RWPE1 (cell line): Measurements from ENCODE around the gene KAZALD1.

Source experiments
- CTCF ChIA-PET: fragments of 350-600 bp; sonication (Branson Sonifier 250); formaldehyde crosslinking; extraction: SDS; loops from one replicate; lab custom pipeline; 2021; lab: Yijun Ruan, JAX
- POLR2A ChIA-PET: fragments of 400-600 bp; formaldehyde crosslinking; extraction: SDS; loops from one replicate; lab custom pipeline; 2020; ENCODE audit warnings: antibody characterized with exemption; ENCODE audit not compliant: low non-redundant PET; lab: Yijun Ruan, JAX
- DNase-seq: peaks from one replicate; pipeline ENCODE4 v3.0.0; 2012; ENCODE audit warnings: low spot score
- H3K27ac ChIP-seq: fragments of 450-650 bp; 2 replicates; pipeline ENCODE4 v1.5.1; 2017
- TF ChIP-seq, protein P1 (sequence below): fragments of 450-650 bp; conservative IDR thresholded peaks from 2 replicates; pipeline ENCODE4 v1.5.1; 2017; ENCODE audit warnings: low read depth, mild to moderate bottlenecking

The KAZALD1 gene

DNA sequence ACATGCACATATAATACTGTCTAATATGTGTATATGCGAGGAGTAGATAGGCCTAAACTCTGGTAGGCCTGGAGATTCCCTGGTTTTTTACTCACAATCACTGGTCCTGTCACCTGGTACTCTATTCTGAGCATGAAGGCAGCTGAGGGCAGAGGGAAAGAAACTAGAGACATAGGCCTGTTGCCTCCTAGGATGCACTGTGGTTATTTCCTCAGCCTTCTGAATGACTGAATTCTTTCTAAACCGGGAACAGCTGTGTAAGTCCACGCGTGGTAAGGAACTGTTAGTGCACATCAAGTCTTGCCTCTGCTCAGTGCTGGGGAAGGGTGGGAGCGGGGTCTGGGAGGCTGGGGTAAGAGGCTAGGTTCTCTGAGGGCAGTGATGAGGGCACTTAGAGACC lies 7.7 kb downstream of the KAZALD1 start:
- no peak for DNase-seq
- no peak overlapping the region for H3K27ac ChIP-seq
- CTCF ChIA-PET, result interaction anchor here (0.6 to 3.0 kb wide), 7 partner anchors 9 to 145 kb away, joined by 3 to 20 read pairs (median 5); no protein-coding TSS in a partner anchor
- TF ChIP-seq, protein P1, sequence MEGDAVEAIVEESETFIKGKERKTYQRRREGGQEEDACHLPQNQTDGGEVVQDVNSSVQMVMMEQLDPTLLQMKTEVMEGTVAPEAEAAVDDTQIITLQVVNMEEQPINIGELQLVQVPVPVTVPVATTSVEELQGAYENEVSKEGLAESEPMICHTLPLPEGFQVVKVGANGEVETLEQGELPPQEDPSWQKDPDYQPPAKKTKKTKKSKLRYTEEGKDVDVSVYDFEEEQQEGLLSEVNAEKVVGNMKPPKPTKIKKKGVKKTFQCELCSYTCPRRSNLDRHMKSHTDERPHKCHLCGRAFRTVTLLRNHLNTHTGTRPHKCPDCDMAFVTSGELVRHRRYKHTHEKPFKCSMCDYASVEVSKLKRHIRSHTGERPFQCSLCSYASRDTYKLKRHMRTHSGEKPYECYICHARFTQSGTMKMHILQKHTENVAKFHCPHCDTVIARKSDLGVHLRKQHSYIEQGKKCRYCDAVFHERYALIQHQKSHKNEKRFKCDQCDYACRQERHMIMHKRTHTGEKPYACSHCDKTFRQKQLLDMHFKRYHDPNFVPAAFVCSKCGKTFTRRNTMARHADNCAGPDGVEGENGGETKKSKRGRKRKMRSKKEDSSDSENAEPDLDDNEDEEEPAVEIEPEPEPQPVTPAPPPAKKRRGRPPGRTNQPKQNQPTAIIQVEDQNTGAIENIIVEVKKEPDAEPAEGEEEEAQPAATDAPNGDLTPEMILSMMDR, result no peak
- POLR2A ChIA-PET, result no interaction called here

DNA sequence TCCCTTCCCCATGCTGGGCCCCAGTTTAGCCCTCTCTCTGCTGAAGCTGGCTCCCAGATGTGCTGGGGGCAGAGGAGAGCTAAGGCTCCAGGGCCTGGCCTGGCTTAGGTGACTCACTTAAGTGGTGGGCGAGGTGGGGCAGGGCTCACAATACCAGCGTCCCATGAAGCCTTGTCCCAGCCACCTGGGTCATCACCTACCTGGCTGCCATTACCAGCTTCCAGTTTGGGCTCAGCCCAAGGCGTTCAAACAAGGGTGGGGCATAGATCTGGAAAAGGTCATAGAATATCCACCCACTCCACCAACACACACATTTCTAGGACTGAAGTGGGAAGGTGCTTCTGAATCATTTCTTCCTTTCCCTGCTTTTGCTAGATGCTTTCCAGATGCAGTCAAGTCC lies 8.3 kb downstream of the KAZALD1 start:
- ChIA-PET CTCF (interaction anchor here (0.8 to 1.9 kb wide), 3 partner anchors 26 to 72 kb away, joined by 3 to 6 read pairs (median 6); no protein-coding TSS in a partner anchor), POLR2A (no interaction called here)
- H3K27ac ChIP-seq, result no peak overlapping the region
- DNase-seq, result no peak
- TF ChIP-seq, protein P1, result no peak

DNA sequence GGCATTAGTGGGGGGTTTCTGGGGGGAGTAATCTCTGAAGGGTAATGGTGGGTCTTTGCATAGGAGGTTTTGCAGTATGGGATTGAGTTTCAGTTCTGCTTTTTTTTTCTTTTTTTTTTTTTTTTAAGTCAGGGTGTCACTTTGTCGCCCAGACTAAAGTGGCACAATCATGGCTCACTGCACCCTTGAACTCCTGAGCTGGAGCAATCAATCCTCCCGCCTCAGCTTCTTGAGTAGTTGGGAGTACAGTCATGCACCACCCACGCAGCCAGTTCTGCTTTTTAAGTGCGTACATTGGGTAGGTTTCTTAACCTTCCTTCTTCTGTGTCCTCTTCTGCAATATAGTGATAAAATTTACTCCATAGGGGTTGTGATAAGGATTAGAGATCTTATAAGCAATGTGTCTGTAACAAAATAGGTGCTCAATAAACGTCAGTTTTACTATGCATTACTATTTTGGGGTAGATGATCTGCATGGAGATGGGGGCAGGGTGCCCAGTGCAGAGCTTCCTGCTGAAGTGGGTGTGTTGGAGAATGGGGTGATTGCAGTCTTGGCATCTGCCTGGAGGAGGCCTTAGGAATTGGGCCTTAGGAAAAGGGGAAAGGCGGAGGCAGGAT lies 9.6 kb downstream of the KAZALD1 start:
- TF ChIP-seq, protein P1, result no peak
- ChIA-PET CTCF (interaction anchor here (0.9 to 1.5 kb wide), 4 partner anchors 20 to 30 kb away, joined by 3 to 7 read pairs (median 4); no protein-coding TSS in a partner anchor), POLR2A (interaction anchor here (0.7 kb wide), 1 partner anchor 42 kb away, joined by 3 read pairs; no protein-coding TSS in a partner anchor)
- no peak overlapping the region for H3K27ac ChIP-seq
- no peak for DNase-seq

DNA sequence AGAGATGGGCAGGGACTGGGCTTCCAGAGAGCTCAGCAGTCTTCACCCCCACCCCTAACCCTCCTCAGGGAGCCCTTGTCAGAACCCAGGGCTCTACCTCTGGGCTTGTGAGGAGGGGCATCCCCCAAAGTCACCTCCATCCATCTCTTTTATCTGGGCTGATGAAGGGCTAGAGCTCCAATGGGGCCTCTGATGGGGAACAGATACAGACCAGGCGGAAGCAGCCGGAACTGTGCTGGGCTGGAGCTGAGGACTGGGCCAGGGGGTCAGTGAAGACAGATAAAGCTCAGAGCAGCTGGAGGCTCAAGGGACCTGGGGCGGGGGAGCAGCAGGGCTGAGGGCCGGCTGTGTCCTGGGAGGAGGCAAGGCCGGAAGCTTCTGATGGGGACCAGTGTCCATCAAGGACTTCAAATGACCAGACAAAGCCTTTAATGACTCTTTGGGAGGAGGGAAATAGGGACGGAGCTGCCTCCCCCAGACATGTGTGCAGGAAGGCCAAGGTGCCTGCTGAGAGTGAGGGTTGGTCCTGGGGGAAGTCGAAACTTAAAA lies 10.2 kb downstream of the KAZALD1 start:
- no peak for DNase-seq
- H3K27ac ChIP-seq, result no peak overlapping the region
- ChIA-PET CTCF (interaction anchor here (0.9 to 1.5 kb wide), 4 partner anchors 20 to 30 kb away, joined by 3 to 7 read pairs (median 4); no protein-coding TSS in a partner anchor), POLR2A (no interaction called here)
- TF ChIP-seq, protein P1, result no peak

DNA sequence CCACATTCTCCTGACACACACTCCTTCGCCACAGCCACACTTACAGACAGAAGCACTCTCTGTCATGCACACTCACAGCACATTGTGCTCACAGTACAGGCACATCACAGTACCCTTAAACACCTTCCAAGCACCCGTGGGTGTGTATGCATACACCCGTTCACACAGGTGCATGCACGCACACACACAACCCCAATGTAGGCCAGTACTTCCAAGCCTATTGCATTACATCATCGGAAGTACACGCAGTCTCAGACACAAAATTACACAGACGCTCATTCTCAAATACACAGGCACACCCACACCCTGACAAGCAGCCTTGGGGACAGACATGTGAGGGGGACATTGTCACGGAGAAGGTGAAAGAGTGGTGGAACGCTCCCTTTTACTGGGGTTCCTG lies 11.1 kb downstream of the KAZALD1 start:
- TF ChIP-seq, protein P1, result no peak

DNA sequence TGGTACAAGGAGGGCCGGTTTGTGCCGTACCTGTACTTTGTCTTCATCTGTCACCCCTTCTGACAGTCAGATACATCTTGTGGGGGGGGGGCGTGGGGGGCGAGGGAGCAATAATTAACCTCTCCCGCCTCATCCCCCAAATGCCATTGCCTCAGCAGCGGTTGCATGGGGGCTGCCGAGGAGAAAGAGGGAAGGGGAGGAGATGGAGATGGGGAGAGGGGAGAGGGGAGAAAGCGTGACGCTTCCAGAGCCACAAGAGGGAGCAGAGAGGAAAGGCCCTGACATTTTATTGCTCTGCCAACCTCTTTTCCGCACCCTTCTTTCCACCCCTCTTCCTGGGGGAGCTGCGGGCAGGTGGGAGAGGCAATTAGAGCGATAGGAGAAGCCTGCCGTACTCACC lies 11.8 kb downstream of the KAZALD1 start:
- CTCF ChIA-PET, result interaction anchor here (0.6 to 2.9 kb wide), 4 partner anchors 22 to 505 kb away, joined by 4 to 10 read pairs (median 6); no protein-coding TSS in a partner anchor
- DNase-seq, result no peak
- POLR2A ChIA-PET, result no interaction called here

More for the DNA sequence above, 11.1 kb downstream of the KAZALD1 start:
- no peak overlapping the region for H3K27ac ChIP-seq
- POLR2A ChIA-PET, result no interaction called here
- no peak for DNase-seq
- CTCF ChIA-PET, result no interaction called here

More for the DNA sequence above, 11.8 kb downstream of the KAZALD1 start:
- TF ChIP-seq, protein P1, result no peak
- H3K27ac ChIP-seq, result no peak overlapping the region
